SW480 (cell line): ENCODE data around the gene PRKG2.

Source experiments
- DNase-seq: peaks from one replicate; pipeline ENCODE4 v3.0.0-alpha.2; 2016; ENCODE audit warnings: low spot score

Gene PRKG2

DNA sequence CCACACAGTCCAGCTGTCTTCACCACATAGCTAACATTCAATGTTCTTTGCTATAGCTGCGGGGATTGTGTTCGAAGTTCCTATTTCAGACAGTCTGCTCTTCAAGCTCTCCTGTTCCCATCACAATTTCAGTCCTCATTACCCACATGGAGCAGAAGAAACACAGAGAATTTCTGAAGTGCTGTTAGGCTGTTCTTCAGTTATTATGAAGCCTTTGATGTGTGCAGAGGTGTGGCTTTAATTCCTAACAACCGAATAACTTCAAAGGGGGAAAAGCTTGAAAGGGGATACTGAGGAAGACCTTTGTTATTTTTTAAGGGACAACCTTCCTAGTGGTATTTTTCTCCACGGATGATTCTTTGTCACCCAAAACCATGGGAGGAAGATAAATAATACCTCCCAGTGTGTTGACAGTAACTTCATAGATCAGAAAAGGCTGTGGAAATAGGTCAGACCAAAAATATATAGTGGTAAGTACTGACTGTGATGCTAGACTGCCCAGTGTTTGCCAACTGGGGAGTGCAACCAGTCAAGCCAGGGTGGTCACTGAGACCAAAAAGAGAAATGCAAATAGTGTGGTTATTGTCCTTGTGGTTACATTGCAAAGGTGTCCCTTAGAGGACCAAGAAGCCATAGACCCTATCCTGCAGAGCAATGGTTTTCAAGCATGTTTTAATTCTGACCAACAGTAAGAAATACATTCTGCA is 52.1 kb downstream of the PRKG2 start:
- peak; percentile 76 for DNase-seq

DNA sequence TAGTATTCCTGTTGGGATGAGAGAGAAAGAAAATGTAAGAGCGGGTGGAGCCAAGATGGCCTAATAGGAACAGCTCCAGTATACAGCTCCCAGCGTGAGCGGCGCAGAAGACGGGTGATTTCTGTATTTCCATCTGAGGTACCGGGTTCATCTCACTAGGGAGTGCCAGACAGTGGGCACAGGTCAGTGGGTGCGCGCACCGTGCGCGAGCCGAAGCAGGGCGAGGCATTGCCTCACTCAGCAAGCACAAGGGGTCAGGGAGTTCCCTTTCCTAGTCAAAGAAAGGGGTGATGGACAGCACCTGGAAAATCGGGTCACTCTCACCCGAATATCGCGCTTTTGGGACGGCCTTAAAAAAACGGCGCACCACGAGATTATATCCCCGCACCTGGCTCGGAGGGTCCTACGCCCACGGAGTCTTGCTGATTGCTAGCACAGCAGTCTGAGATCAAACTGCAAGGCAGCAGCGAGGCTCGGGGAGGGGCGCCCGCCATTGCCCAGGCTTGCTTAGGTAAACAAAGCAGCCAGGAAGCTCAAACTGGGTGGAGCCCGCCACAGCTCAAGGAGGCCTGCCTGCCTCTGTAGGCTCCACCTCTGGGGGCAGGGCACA is 61.2 kb downstream of the PRKG2 start:
- peak; percentile 40 for DNase-seq

DNA sequence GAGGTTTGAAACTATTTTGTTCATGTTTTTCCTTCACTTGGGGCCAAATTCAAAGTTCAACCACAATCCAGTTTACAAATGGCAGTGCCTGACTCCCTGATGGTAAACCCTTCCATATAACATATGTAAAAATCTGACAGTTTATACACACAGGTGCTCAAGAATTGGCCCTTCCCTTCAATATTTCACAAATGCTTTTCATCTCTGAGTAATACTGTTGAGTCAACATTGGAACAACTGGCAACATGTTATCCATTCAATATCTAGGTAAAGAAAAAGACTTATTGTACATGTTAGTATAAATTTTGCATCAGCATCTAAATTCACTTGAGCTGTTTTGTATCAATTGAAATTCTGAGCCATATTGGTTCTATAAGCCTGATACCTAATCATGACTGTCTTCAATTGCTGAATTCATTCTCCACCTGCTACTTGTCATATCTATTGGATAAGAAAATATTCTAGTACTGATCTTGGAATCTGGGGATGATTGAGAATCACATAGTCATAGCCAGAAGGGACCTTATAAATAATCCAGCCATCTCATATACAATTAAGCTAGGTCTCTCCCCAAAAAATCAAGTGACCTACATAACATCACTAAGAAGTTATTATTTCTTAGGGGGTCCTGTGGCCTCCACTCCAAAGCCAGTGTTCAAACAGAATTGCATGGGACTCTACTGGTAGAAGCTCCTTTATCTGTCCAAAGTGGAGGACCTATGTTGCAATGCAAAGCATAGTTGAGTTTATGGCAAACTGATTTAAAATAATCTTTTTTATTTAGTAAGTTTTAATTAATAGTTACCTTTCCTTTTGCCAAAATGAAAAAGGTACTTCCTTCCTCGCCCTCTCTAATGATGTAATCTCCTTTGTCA is 61.9 kb downstream of the PRKG2 start:
- no peak for DNase-seq

DNA sequence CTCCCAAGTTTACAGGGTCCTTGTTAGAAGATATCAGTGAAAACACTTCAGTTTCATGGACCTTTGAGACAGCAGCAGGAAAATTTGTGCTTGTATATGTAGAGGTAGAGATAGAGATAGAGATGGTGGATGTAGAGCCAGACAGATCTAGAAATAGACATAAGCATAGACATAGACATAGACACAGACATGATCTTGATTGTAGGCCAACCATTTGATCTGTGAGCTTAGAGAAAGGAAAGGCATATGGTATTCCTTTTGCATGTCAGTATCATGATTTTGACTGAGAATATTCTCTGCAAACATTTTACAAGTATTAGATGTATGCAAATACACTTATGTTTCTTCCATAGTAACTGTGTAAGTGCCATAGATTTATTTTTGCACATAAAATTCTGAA is 65.0 kb downstream of the PRKG2 start:
- DNase-seq, result no peak

DNA sequence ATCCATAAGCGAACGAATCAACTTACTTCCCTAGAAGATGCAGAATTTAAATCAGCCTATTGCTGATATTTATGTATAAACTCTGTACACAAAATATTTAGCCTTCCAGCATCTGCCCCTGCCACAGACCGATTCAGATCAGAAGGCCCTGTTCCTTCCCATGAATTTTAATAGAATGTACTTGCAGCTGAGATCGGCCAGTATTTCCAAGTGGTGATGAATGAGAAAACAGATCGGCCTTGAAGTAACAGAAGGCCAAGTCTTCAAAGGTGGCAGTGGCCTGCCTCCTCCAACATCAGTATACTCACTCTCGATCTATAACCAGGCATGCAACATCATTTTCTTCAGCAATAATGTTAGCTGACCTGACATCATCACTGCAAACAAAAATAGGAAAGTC is 66.4 kb downstream of the PRKG2 start:
- DNase-seq, result no peak

DNA sequence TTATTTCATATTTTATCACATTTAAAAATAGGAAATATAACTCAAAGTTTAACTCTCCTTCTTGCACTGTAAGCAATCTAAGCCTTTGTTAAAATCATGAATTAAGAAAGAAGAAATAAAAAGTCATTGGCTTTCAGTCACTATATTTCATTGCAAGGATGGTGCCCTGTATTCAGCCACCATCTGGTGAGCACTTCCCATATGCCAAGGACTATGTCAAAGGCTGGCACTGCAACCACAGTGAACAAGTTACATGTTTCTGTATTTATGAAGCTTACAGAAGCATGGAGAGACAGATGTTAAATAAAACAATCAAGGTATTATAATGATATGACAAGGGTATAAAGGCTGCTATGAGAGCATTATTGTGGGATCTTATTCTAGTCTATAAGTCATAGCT is 68.6 kb downstream of the PRKG2 start:
- DNase-seq, result no peak

DNA sequence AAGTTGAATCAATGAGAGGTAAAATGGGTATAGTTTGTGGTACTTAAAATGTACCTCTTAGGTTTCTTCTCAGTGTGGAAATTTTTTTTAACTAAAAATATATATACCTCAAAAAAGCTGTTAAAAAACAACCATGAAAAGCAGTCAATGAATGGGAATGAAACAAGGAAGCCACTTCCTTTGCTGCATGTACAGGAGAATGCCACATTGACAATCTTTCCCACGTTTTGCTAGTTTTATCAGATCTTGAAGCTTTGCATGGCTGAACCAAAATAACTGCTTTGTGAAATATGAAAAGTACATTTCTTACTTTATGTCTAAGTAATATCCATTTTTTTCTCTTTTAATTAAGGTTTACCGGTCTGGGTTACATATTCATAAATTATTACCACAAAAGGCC is 71.8 kb downstream of the PRKG2 start:
- DNase-seq, result no peak

DNA sequence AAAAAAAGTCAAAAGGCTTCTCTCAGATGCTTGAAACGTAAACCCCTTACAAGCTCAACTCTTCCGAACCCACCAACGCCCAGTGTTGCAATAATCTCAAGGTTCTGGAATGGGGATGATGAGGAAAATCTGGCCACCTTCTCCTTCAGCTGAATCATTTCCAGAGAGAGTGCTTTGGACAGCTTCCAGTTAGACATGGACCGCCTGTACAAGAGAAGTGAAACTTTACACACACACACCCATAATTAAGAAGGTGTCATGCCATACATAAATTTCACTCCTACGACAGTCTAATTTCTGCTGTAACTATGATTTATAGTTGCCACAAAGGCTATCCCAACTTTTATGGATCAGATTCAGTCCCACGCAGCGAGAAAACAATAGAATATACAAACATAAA is 72.3 kb downstream of the PRKG2 start:
- no peak for DNase-seq

DNA sequence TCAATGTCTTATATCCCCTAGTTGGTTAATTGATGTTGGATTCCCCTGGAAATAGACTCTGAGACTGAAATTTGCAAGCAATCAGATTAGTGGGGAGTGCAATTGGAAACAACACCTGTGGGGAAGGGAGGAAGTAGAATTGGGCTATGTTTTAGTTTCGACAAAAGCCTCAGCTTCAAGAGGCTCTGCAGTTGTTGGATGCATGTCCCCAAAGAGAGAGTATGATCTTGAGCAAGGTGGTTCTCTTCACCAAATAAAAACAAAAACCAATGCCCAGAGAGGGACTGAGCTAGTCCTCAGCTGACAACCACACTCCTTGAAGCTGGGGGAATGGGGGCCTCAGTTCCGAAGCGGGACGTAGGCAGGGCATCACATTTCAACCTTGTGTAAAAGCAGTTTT is 77.1 kb downstream of the PRKG2 start:
- no peak for DNase-seq

DNA sequence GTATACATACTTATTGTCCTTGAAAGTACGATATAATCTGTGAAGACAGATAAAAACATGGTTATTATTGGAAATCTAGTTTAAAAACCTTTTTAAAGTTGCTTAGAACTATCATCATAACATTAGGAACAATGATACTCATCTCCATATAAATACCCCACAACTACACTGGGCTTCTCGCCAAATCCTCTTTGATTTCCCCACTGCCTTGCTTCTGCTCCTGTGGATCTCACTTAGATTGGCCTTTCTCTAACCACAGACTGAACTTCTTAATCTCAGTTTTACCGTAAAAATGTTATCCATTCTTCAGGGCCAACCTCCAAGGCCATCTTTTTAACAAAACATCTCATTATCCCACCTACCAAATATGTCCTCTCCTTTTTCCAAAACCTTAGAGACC is 77.6 kb downstream of the PRKG2 start:
- DNase-seq, result no peak

DNA sequence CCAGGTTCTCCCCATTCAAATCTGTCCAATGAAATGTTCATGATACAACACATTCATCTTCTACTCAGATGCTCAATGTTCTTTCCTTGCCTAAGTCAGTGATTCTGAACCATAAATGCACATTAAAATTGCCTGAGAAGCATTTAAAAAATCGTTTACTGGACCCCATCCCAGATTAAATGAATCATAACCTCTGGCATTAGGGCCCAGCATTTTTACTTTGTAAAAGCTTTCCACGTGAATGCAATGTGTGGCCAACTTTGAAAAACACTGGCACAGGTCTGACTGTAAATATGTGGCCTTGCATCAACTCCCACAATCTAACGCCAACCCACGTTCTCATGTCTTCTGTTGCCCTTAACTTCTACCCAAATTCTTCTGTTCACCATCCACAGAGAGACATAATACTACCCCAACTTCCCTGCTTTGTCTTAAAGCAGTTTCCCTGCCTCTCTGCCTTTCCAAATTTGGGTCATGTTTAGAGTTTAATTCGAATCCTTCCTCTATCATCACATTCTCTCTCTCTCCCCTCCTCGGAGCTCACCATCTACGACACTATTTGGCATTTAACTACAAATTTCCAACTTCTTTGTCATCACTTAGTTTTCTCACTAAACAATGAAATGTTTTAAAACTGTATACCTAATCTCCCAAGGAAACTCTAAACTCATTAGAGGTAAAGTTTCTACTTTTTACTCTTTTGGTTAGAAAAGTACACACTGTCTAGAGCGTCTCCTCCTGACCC is 78.7 kb downstream of the PRKG2 start:
- no peak for DNase-seq

DNA sequence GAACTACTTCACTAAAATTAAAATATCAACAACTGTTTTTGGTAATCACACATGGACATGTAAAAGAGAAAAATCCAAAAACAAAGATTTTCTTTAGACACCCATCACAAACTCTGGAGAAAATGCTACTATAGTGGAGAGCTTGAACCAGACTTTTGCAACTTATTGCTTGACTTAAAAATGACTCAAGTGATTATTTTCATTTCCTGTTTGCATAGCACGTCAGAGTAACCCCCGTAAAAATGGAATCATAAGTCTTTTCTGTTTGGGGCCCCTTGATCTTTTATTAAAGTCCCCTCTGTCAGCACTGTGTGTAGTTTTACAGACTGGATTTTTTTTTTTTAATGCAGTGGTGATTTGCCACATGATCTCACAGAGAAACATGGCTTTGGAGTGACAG is 79.5 kb downstream of the PRKG2 start:
- DNase-seq, result no peak

DNA sequence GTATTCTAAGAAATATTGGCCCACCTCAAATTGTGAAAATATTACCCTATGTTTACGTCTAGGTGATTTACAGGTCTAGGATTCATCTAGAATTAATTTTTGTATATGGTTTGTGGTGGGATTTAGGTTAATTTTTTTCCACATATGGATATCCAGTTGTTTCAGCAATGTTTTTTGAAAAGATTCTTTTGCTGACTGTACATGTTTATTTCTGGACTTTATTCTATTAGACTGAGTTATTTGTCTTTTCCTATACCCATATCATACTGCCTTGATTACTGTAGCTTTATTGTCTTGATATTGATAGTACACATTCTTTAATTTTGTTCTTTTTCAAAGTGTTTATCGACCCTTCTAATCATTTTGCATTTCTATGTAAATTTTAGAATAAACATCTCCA is 83.5 kb downstream of the PRKG2 start:
- DNase-seq, result no peak

DNA sequence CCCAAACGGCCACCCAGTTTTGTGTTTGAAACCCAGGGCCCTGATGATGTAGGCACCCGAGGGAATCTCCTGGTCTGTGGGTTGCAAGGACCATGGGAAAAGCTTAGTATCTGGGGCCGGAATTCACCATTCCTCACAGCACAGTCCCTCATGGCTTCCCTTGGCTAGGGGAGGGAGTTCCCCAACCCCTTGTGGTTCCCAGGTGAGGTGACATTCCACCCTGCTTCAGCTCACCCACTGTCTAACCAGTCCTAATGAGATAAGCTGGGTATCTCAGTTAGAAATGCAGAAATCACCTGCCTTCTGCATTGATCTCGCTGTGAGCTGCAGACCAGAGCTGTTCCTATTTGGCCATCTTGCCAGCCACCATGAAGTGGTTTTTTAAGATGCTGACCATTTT is 84.0 kb downstream of the PRKG2 start:
- no peak for DNase-seq

DNA sequence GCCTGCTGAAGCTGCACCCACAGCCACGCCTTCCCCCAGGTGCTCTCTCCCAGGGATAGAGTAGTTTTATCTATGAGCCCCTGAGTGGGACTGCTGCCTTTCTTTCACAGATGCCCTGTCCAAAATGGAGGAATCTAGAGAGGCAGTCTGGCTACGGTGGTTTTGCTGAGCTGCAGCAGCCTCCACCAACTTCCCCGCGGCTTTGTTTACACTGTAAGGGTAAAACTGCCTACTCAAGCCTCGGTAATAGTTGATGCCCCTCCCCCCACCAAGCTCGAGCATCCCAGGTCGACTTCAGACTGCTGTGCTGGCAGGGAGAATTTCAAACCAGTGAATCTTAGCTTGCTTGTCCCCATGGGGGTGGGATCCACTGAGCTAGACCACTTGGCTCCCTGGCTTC is 84.5 kb downstream of the PRKG2 start:
- DNase-seq, result no peak

DNA sequence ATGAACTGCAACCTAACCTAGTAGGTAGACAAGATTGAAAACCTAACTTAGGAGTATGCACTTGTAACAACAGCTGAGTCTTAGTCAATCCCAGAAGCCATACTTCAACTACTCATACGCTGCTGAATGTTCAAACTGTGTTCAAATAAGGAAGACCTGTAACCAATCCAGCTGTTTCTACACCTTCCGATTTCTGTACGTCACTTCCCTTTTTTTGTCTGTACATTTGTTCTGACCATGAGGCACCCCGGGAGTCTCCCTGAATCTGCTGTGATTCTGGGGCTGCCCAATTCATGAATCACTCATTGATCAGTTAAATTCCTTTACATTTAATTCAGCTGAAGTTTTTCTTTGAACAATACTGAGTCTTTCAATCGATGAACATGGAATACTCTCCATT is 95.0 kb downstream of the PRKG2 start:
- no peak for DNase-seq

DNA sequence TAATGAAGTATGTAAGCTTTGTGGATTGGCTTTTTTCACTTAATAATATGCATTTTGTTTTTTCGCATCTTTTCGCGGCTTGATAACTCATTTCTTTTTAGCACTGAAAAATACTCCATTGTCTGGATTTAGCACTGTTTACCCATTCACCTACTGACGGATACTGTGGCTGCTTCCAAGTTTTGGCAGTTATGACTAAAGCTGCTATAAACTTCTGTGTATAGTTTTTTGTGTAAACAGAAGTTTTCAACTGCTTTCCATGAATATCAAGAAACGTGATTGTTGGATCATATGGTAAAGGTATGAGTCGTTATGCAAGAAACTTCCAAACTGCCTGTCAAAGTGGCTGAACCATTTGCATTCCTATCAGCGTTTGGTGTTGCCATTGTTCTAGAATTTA is 96.9 kb downstream of the PRKG2 start:
- DNase-seq, result no peak

DNA sequence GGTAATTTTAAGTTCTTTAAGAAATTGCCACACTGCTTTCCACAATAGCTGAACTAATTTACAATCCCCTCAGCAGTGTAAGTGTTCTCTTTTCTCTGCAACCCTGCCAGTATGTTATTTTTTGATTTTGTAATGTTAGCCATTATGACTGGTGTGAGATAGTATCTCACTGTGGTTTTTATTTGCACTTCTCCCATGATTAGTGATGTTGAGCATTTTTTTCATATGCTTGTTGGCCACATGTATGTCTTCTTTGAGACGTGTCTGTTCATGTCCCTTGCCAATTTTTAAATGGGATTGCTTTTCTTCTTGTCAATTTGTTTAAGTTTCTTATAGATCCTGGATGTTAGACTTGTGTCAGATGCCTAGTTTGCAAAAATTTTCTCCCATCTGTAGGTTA is 98.5 kb downstream of the PRKG2 start:
- no peak for DNase-seq

DNA sequence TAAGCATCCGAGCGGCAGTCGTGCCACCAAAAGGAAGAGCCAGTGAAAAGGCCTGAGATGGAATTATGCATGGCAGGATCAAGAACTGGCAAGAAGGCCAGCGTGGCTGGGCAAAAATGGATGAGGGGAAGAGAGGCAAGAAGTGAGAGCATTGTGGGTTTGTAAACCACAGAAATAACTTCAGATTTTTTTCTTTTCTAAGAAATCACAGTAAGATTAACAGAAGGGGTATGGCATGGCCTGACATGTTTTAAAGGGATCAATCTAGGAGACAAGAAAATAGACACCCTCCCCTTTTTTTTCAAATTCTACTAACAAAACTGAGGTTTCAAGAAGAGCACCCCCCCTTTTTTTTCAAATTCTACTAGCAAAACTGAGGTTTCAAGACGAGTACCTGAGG is 102.0 kb downstream of the PRKG2 start:
- DNase-seq, result no peak

DNA sequence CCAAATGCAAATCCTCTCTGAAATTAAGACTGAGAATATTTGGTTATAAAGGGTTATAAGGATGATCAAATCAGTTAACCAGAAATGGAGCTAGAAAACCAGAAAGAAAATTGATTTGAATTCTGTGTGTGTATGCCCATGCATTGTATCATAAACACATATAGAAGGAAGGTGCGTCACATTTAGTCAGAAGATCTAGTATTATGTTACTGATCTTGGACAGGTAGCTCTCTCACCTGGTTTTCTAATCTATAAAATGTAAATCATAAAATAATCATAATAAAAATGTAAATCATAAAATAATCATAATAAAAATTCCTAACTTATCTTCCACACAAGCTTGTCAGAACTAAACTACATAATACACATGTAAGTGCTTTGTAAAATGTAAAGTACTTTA is 105.7 kb downstream of the PRKG2 start:
- no peak for DNase-seq

DNA sequence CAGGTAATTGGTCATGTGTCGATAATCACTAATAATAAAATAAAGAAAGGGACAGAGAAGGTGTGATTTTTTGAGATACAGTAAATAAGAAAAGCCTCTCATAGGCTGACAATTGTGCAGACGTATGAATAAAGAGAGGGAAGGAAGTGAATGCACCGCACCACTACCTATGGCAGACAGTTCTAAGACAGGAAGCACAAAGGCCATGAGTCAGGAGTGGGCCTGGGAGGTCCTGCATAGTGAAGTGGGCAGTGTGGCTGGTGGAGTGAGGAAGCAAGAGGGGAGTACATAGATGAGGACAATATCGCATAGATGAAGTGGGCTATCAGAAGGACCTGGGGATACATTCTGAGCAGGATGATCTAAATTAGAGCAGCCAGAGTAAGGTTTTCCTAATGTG is 108.9 kb downstream of the PRKG2 start:
- no peak for DNase-seq

DNA sequence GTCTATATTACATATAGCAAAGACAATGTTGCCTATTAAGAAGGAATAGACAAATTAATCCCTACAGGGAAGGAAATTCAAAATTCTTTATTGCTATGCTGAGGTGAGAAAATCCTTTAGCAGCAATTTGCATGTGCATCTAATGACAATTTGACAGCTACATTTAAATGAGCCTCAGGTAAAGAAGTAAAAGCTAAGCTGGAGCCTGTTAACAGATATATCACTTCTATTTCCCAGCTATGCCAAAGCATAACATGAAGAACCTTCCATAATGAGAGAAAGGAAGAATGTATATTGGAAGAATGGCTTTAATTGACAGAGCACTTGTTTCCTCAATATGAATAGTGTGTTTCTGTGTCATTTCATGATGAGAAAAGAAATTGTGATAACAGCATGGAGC is 112.9 kb downstream of the PRKG2 start:
- DNase-seq, result no peak

DNA sequence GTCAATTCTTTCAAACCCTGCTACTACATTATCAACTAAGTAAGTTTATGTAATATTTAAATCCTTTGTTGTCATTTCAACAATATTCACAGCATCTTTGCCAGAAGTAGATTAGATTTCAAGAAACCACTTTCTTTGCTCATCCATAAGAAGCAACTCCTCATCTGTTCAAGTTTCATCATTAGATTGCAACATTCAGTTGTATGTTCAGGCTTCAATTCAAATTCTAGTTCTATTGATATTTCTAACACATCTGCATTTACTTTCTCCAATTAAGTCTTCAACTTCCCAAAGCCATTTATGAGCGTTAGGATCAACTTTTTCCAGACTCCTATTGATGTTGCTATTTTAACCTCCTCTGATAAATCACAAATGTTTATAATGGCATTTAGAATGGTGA is 118.5 kb downstream of the PRKG2 start:
- no peak for DNase-seq
